OCI-LY1 (cell line): ENCODE measurements around the gene IL4I1.

Source experiments
- H2AFZ ChIP-seq: fragments of 200-600 bp; sonication (generic), shearing (Covaris generic); 2 replicates; pipeline ENCODE4 v1.6.0; 2014; ENCODE audit warnings: antibody characterized with exemption, mild to moderate bottlenecking, low read length
- H3F3A ChIP-seq: fragments of 200-600 bp; sonication (generic), shearing (Covaris generic); 2 replicates; pipeline ENCODE4 v1.6.0; 2014; ENCODE audit warnings: mild to moderate bottlenecking, antibody characterized with exemption, low read length, moderate library complexity; ENCODE audit not compliant: insufficient read depth
- H3K27ac ChIP-seq: fragments of 200-600 bp; sonication (generic); 2 replicates; pipeline ENCODE4 v1.5.1; 2014; ENCODE audit warnings: low read length, mixed run types, mild to moderate bottlenecking, low read depth; ENCODE audit not compliant: poor library complexity, severe bottlenecking
- H3K27me3 ChIP-seq: fragments of 200-600 bp; sonication (generic); 2 replicates; pipeline ENCODE4 v1.6.0; 2014; ENCODE audit warnings: antibody characterized with exemption, mild to moderate bottlenecking, low read length, moderate library complexity; ENCODE audit not compliant: insufficient read depth
- H3K36me3 ChIP-seq: fragments of 200-600 bp; sonication (generic); 2 replicates; pipeline ENCODE4 v1.6.1; 2014; ENCODE audit warnings: mild to moderate bottlenecking, antibody characterized with exemption, low read length, moderate library complexity, mixed read lengths; ENCODE audit not compliant: insufficient read depth
- H3K4me1 ChIP-seq: fragments of 200-600 bp; sonication (generic); 2 replicates; pipeline ENCODE4 v1.5.1; 2014; ENCODE audit warnings: mild to moderate bottlenecking, low read length, moderate library complexity; ENCODE audit not compliant: insufficient read depth, severe bottlenecking
- H3K4me2 ChIP-seq: fragments of 200-600 bp; sonication (generic), shearing (Covaris generic); 2 replicates; pipeline ENCODE4 v1.6.1; 2014; ENCODE audit warnings: low read length
- H3K4me3 ChIP-seq: fragments of 200-600 bp; sonication (generic); 2 replicates; pipeline ENCODE4 v1.5.1; 2014; ENCODE audit warnings: low read length, low read depth, mild to moderate bottlenecking, mixed read lengths; ENCODE audit not compliant: poor library complexity, severe bottlenecking
- H3K79me2 ChIP-seq: fragments of 200-600 bp; shearing (Covaris generic); 2 replicates; pipeline ENCODE4 v1.6.1; 2016; ENCODE audit warnings: mixed run types, low read length, mixed read lengths; ENCODE audit not compliant: insufficient read depth
- H3K9ac ChIP-seq: fragments of 200-600 bp; sonication (generic), shearing (Covaris generic); 2 replicates; pipeline ENCODE4 v1.6.1; 2014; ENCODE audit warnings: mild to moderate bottlenecking, low read length, mixed read lengths
- H3K9me2 ChIP-seq: fragments of 200-600 bp; sonication (generic), shearing (Covaris generic); 2 replicates; pipeline ENCODE4 v1.6.1; 2014; ENCODE audit warnings: low read depth, mild to moderate bottlenecking, low read length, mixed read lengths
- H3K9me3 ChIP-seq: fragments of 200-600 bp; shearing (Covaris generic); 2 replicates; pipeline ENCODE4 v1.6.1; 2014; ENCODE audit warnings: low read length, mixed read lengths
- H4K20me1 ChIP-seq: fragments of 200-600 bp; sonication (generic), shearing (Covaris generic); 2 replicates; pipeline ENCODE4 v1.6.0; 2016; ENCODE audit warnings: mild to moderate bottlenecking, low read length; ENCODE audit not compliant: insufficient read depth
- CTCF ChIP-seq: fragments of 200-600 bp; sonication (generic), shearing (Covaris generic); IDR thresholded peaks from 2 replicates; pipeline ENCODE4 v1.5.1; 2017; ENCODE audit warnings: mild to moderate bottlenecking, antibody characterized with exemption, low read length, moderate library complexity, mixed read lengths
- EZH2 ChIP-seq: fragments of 200-600 bp; sonication (generic), shearing (Covaris generic); IDR thresholded peaks from 2 replicates; pipeline ENCODE4 v1.8.0; 2017; ENCODE audit warnings: borderline replicate concordance, mixed run types, mild to moderate bottlenecking, antibody characterized with exemption, low read length, moderate library complexity, mixed read lengths

Gene IL4I1

GRCh38 chr19:49874503-49875157 lies 22.1 kb downstream of the IL4I1 start:
- H3F3A ChIP-seq: no peaks in the 10 kb centered on the region
- peak overlapping the region; percentile 96 for H3K4me2 ChIP-seq
- H3K9ac ChIP-seq: peak overlapping the region; percentile 98; the same call in 1 of the 2 replicates
- no peaks in the 10 kb centered on the region for H3K9me3 ChIP-seq
- H3K9me2 ChIP-seq: no peaks in the 10 kb centered on the region
- H3K4me3 ChIP-seq: peak overlapping the region; percentile 93
- no peaks in the 10 kb centered on the region for H3K27me3 ChIP-seq
- no peaks in the 10 kb centered on the region for H4K20me1 ChIP-seq
- H3K4me1 ChIP-seq: peaks cover 40% of the 10 kb centered on the region
- peaks cover 8% of the 10 kb centered on the region for H3K79me2 ChIP-seq
- H2AFZ ChIP-seq: no peak overlapping the region
- peak overlapping the region; percentile 93 for H3K27ac ChIP-seq
- peaks cover 16% of the 10 kb centered on the region for H3K36me3 ChIP-seq
- no peak for TF ChIP-seq CTCF
- no peak for TF ChIP-seq EZH2

- H3F3A ChIP-seq: no peaks in the 10 kb centered on the region
- H3K4me1 ChIP-seq: peaks cover 40% of the 10 kb centered on the region
- peaks cover 8% of the 10 kb centered on the region for H3K79me2 ChIP-seq
- H3K9ac ChIP-seq: no peak overlapping the region
- no peak overlapping the region for H3K27ac ChIP-seq
- H4K20me1 ChIP-seq: no peaks in the 10 kb centered on the region
- no peak for TF ChIP-seq EZH2
- TF ChIP-seq CTCF: no peak
- H3K4me2 ChIP-seq: no peak overlapping the region
- no peaks in the 10 kb centered on the region for H3K9me3 ChIP-seq
- H3K4me3 ChIP-seq: no peak overlapping the region
- H2AFZ ChIP-seq: no peak overlapping the region
- no peaks in the 10 kb centered on the region for H3K27me3 ChIP-seq
- H3K9me2 ChIP-seq: no peaks in the 10 kb centered on the region
- peaks cover 16% of the 10 kb centered on the region for H3K36me3 ChIP-seq
Observed at GRCh38 chr19:49873834-49874233, 22.9 kb downstream of the IL4I1 start.

- Histone ChIP-seq H3K4me2 (no peak overlapping the region), H3K27ac (no peak overlapping the region), H4K20me1 (no peaks in the 10 kb centered on the region), H3K4me3 (no peak overlapping the region), H3K9me2 (no peaks in the 10 kb centered on the region), H3K4me1 (peaks cover 33% of the 10 kb centered on the region), H3K36me3 (peaks cover 16% of the 10 kb centered on the region), H3K9ac (no peak overlapping the region), H3K27me3 (no peaks in the 10 kb centered on the region), H3F3A (no peaks in the 10 kb centered on the region), H3K9me3 (no peaks in the 10 kb centered on the region), H2AFZ (no peak overlapping the region), H3K79me2 (peaks cover 8% of the 10 kb centered on the region)
- no peak for TF ChIP-seq CTCF
- TF ChIP-seq EZH2: no peak
Observed at GRCh38 chr19:49873129-49873521, 23.6 kb downstream of the IL4I1 start.
